Measurements from ENCODE around the gene ANKRD34A. TPM values are rescaled to one million over a fixed set of nuclear protein-coding genes. Genes with fewer than 3 reads are reported as not detected.

The ANKRD34A gene
- total RNA-seq, 1 experiment from 2014 or later: 1.1 TPM

DNA sequence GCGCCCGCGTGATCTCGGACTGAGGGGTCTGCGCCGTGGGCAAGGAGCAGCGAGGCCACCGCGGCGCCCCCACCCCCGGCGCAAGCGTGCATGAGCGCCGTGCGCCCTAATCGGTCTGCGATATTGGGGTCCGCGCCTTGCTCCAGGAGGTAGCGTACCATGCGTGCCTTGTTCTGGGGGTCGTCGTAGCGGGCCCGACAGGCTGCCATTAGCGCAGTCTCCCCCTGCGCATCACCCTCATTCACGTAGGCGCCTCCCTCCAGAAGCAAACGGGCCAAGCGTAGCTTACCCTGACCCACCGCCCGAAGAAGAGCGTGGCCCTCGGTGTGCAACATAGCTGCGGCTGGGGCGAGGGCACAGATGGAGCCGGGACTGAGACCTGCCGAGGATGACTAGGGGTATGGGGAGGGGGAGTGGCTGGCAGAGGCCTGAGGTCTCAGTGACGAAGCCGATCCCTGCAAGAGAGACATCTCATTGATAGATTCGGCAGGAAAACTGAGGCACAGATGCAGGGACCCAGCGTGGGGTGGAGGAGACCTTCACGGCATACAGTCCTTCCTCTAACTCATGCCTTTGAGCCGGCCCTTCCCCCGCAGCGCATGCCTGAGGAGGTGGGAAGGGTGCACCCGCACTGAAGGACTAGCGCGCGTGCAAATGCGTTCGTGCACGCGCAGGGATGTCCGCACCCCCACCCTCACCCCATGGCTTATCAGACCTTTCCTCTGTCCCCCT is 2.8 kb downstream of the ANKRD34A start:
- ChIA-PET RAD21 (ENCODE audit: low non-redundant PET in 1 of 2, low total read pairs in 2 of 2, uncharacterized antibody in 2 of 2, unreplicated experiment in 2 of 2) (no interaction called here), CTCF (no interaction called here), POLR2A (no interaction called here)
- Histone ChIP-seq H4K20me1 (ENCODE audit: insufficient read depth) (no peaks in the 10 kb centered on the region), H3K36me3 (ENCODE audit: control insufficient read depth in 1 of 2, insufficient read depth in 2 of 2, low read length in 2 of 2) (no peaks in the 10 kb centered on the region), H3K79me2 (ENCODE audit: insufficient read depth, low read length) (no peaks in the 10 kb centered on the region), H2AFZ (ENCODE audit: low read depth, low read length, poor library complexity, severe bottlenecking) (no peak overlapping the region), H3K4me3 (replicated peaks in 1 of 2; ENCODE audit: low read depth in 1 of 2, low read length in 2 of 2) (peak overlapping the region in 1 of 2 experiments; percentile 70; a peak in 2 of 4 replicates), H3K9me3 (ENCODE audit: control insufficient read depth in 1 of 2, insufficient read depth in 1 of 2, low read depth in 1 of 2, low read length in 2 of 2) (no peaks in the 10 kb centered on the region), H3K27ac (ENCODE audit: low read depth, low read length) (no peak overlapping the region; the same call in 1 of the 2 replicates), H3K9me2 (ENCODE audit: insufficient read depth) (no peaks in the 10 kb centered on the region), H3K4me2 (ENCODE audit: low read length) (peak overlapping the region; percentile 80), H3K9ac (ENCODE audit: low read length) (peak overlapping the region; percentile 67; the same call in 1 of the 2 replicates), H3K27me3 (ENCODE audit: insufficient read depth, low read length) (no peaks in the 10 kb centered on the region), H3K4me1 (ENCODE audit: control insufficient read depth in 1 of 2, insufficient read depth in 2 of 2, low read length in 2 of 2) (peaks cover 24 to 43% of the 10 kb centered on the region in 2 experiments)
- BruUV-seq (replicated peaks): no TSS peak
- ATAC-seq (no peak), DNase-seq (ENCODE audit: low read depth, low spot score) (no peak)
- TF ChIP-seq YY1 (IDR thresholded peaks at IDR 0.05; ENCODE audit: extremely low read depth, insufficient replicate concordance, low read depth, low read length): no peak
- TF ChIP-seq, protein P1, sequence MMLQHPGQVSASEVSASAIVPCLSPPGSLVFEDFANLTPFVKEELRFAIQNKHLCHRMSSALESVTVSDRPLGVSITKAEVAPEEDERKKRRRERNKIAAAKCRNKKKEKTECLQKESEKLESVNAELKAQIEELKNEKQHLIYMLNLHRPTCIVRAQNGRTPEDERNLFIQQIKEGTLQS (IDR thresholded peaks at IDR 0.05): no peak
- no peak for TF ChIP-seq POLR2A (IDR thresholded peaks at IDR 0.05; ENCODE audit: borderline replicate concordance, extremely low read depth, insufficient read depth, insufficient read length)
- TF ChIP-seq SIN3A (IDR thresholded peaks at IDR 0.05; ENCODE audit: low read depth): no peak
- TF ChIP-seq CEBPB (IDR thresholded peaks at IDR 0.05; ENCODE audit: low read depth): no peak
- TF ChIP-seq ELF1 (IDR thresholded peaks at IDR 0.05; ENCODE audit: borderline replicate concordance, low read depth): no peak
- TF ChIP-seq RAD21 (IDR thresholded peaks at IDR 0.05; ENCODE audit: low read depth): no peak
- no peak for TF ChIP-seq POLR2AphosphoS5 (IDR thresholded peaks at IDR 0.05; ENCODE audit: low read depth, low read length)
- TF ChIP-seq JUND (IDR thresholded peaks at IDR 0.05): no peak
- TF ChIP-seq, protein P2, sequence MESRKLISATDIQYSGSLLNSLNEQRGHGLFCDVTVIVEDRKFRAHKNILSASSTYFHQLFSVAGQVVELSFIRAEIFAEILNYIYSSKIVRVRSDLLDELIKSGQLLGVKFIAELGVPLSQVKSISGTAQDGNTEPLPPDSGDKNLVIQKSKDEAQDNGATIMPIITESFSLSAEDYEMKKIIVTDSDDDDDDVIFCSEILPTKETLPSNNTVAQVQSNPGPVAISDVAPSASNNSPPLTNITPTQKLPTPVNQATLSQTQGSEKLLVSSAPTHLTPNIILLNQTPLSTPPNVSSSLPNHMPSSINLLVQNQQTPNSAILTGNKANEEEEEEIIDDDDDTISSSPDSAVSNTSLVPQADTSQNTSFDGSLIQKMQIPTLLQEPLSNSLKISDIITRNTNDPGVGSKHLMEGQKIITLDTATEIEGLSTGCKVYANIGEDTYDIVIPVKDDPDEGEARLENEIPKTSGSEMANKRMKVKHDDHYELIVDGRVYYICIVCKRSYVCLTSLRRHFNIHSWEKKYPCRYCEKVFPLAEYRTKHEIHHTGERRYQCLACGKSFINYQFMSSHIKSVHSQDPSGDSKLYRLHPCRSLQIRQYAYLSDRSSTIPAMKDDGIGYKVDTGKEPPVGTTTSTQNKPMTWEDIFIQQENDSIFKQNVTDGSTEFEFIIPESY (IDR thresholded peaks at IDR 0.05; ENCODE audit: extremely low read depth, insufficient replicate concordance, low read length): no peak
- TF ChIP-seq, protein P3, sequence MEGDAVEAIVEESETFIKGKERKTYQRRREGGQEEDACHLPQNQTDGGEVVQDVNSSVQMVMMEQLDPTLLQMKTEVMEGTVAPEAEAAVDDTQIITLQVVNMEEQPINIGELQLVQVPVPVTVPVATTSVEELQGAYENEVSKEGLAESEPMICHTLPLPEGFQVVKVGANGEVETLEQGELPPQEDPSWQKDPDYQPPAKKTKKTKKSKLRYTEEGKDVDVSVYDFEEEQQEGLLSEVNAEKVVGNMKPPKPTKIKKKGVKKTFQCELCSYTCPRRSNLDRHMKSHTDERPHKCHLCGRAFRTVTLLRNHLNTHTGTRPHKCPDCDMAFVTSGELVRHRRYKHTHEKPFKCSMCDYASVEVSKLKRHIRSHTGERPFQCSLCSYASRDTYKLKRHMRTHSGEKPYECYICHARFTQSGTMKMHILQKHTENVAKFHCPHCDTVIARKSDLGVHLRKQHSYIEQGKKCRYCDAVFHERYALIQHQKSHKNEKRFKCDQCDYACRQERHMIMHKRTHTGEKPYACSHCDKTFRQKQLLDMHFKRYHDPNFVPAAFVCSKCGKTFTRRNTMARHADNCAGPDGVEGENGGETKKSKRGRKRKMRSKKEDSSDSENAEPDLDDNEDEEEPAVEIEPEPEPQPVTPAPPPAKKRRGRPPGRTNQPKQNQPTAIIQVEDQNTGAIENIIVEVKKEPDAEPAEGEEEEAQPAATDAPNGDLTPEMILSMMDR (IDR thresholded peaks at IDR 0.05 in 2 of 3, conservative IDR thresholded peaks at IDR 0.05 in 1 of 3; ENCODE audit: borderline replicate concordance in 1 of 3, insufficient read depth in 1 of 3, low read depth in 2 of 3, low read length in 2 of 3): no peak
- TF ChIP-seq EGR1 (IDR thresholded peaks at IDR 0.05; ENCODE audit: low read depth): no peak
- no peak for TF ChIP-seq MAX (IDR thresholded peaks at IDR 0.05)
- no peak for TF ChIP-seq SP1 (IDR thresholded peaks at IDR 0.05; ENCODE audit: low read depth)
- TF ChIP-seq EZH2phosphoT487 (IDR thresholded peaks at IDR 0.05; ENCODE audit: borderline replicate concordance): no peak
- no peak for TF ChIP-seq ZNF274 (IDR thresholded peaks at IDR 0.05; ENCODE audit: low read depth, low read length)
- TF ChIP-seq TCF7L2 (IDR thresholded peaks at IDR 0.05; ENCODE audit: borderline replicate concordance, extremely low read depth, insufficient read depth, insufficient read length): no peak
- TF ChIP-seq EZH2 (IDR thresholded peaks at IDR 0.05): no peak
- intact Hi-C loops (cut with micrococcal nuclease): loop anchor here (5.0 kb wide), 1 partner anchor 44 kb away; the partner anchor contains the start of gene PEX11B

All from HCT116 (cell line).